Loucy (cell line): ENCODE data around the gene CLEC2D.

Experiments
- EZH2phosphoT487 ChIP-seq: fragments of 200-600 bp; IDR thresholded peaks from 2 replicates; pipeline ENCODE4 v1.6.1; 2018; ENCODE audit warnings: antibody characterized with exemption, mild to moderate bottlenecking, moderate library complexity, borderline replicate concordance
- TF ChIP-seq, protein P1 (sequence below): fragments of 200-600 bp; sonication (generic); conservative IDR thresholded peaks from 2 replicates; pipeline ENCODE4 v1.5.1; 2014; ENCODE audit warnings: mild to moderate bottlenecking, antibody characterized with exemption, low read length

DNA sequence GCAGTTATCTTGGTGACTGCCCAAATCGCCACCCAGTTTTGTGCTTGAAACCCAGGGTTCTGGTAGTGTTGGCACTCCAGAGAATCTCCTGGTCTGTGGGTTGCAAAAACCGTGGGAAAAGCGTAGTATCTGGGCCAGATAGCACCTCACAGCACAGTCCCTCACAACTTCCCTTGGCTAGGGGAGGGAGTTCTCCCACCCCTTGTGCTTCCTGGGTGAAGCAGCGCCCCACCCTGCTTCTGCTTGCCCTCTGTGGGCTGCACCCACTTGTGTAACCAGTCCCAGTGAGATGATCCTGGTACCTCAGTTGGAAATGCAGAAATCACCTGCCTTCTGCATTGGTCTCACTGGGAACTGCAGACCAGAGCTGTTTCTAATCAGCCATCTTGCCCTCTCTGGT, 16.4 kb downstream of the CLEC2D start:
- TF ChIP-seq, protein P1, sequence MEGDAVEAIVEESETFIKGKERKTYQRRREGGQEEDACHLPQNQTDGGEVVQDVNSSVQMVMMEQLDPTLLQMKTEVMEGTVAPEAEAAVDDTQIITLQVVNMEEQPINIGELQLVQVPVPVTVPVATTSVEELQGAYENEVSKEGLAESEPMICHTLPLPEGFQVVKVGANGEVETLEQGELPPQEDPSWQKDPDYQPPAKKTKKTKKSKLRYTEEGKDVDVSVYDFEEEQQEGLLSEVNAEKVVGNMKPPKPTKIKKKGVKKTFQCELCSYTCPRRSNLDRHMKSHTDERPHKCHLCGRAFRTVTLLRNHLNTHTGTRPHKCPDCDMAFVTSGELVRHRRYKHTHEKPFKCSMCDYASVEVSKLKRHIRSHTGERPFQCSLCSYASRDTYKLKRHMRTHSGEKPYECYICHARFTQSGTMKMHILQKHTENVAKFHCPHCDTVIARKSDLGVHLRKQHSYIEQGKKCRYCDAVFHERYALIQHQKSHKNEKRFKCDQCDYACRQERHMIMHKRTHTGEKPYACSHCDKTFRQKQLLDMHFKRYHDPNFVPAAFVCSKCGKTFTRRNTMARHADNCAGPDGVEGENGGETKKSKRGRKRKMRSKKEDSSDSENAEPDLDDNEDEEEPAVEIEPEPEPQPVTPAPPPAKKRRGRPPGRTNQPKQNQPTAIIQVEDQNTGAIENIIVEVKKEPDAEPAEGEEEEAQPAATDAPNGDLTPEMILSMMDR, result no peak
- TF ChIP-seq EZH2phosphoT487, result no peak
